Tibial nerve (tissue), 4 donors: ENCODE measurements around the gene ADGRB3.

Source experiments
- EP300 ChIP-seq, 2 donors: sonication (generic); formaldehyde crosslinking; IDR thresholded peaks; one replicate each; pipeline ENCODE4 v1.6.1; 2017; ENCODE audit warnings: antibody characterized with exemption in 2 of 2, mild to moderate bottlenecking in 1 of 2
- POLR2A ChIP-seq, 2 donors: fragments of 450-650 bp; IDR thresholded peaks; one replicate each; pipeline ENCODE4 v1.6.1; 2017; ENCODE audit warnings: antibody characterized with exemption in 2 of 2, mild to moderate bottlenecking in 2 of 2, moderate library complexity in 2 of 2
- TF ChIP-seq, protein P1 (sequence below), 5 experiments: fragments of 200-600 bp in 3 of 5; fragments of 450-650 bp in 2 of 5; sonication (generic) in 3 of 5; IDR thresholded peaks; one replicate each; pipeline ENCODE4 v1.5.1; 2016 to 2019; ENCODE audit warnings: antibody characterized with exemption in 5 of 5, mild to moderate bottlenecking in 3 of 5, moderate library complexity in 2 of 5

DNA sequence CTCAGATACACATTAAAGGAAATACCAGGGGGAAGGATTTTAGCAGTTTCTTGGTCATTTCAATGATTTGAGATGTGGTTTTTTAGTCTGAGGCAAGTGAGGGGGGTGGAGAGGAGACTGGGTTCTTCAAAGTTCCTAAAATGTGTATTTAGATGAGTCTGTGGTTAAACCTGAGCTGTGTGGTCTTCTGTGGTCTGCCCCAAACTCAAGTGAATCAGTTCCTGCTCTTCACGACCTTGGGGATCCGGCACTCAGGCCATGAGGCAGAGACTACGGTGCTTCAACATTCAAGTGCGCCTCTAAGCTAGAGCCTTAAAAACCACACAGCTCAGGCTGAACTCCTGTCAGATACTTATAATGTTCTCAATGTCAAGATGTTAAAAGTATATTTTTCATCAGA is 755.0 kb downstream of the ADGRB3 start:
- TF ChIP-seq, protein P1, sequence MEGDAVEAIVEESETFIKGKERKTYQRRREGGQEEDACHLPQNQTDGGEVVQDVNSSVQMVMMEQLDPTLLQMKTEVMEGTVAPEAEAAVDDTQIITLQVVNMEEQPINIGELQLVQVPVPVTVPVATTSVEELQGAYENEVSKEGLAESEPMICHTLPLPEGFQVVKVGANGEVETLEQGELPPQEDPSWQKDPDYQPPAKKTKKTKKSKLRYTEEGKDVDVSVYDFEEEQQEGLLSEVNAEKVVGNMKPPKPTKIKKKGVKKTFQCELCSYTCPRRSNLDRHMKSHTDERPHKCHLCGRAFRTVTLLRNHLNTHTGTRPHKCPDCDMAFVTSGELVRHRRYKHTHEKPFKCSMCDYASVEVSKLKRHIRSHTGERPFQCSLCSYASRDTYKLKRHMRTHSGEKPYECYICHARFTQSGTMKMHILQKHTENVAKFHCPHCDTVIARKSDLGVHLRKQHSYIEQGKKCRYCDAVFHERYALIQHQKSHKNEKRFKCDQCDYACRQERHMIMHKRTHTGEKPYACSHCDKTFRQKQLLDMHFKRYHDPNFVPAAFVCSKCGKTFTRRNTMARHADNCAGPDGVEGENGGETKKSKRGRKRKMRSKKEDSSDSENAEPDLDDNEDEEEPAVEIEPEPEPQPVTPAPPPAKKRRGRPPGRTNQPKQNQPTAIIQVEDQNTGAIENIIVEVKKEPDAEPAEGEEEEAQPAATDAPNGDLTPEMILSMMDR (IDR thresholded peaks at IDR 0.05), result no peak
- TF ChIP-seq EP300 (IDR thresholded peaks at IDR 0.05) (no peak), POLR2A (IDR thresholded peaks at IDR 0.05) (no peak)
